T follicular helper cell (primary cell): ENCODE data around the gene UBE2Q2.

ENCODE experiments used
- DNase-seq: peaks from one replicate; pipeline ENCODE4 v3.0.0-alpha.2; 2020; ENCODE audit warnings: low read depth

UBE2Q2 gene

DNA sequence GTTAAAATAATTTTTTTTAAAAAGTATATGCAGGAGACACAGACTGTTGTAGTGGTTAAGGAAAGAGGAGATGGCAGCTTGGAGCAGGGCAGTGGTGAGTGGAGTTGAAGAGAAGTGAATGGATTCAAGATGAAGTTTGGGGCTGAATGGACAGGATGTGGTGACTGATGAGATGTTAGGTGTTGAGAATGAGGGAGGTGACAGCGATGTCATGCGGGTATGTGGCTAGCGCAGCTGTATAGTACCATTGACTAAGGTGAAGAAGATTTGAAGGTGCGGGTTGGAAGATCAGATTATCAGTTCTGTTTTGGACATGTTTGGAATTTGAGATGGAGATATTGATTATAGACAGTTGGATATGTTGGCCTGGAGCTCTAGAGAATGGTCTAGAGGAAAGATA is 80.5 kb downstream of the UBE2Q2 start:
- no peak for DNase-seq

DNA sequence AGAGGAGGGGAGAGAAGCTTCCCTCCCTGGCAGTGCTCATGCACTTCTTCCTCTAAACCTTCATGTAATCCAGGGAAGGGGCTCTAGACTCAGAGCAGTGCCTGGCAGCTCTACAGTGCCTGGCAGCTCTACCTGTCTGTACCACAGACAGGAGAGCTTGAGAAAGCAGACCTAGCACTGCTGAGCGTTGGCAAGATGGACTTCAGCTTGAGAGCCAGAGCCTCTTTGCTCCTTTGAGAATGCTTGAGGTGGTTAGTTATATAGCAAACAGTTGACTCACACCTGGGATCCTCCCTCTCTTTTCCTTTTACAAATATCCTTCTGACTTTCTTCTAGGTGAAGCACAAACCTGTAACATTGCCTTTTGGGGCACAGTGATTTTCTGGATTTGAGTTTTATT is 81.3 kb downstream of the UBE2Q2 start:
- no peak for DNase-seq

DNA sequence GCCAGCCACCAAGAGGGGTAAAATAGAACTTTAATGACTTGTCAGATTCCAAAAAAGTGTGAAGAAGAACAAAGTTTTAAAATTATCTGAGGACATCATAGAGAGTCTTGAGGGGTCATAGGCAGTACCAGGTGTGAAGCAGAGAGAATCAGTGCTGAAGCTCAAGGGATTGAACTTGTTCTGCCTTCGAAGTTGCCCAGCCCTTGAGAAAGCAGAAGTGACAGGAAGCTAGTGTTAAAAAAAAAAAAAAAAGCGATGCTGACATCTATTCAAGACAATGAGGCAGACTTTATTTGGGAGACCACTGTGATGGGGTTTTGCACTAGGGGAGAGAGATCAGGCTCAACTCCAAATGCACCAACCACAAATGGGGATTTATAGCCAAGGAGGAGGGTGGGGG is 82.2 kb downstream of the UBE2Q2 start:
- DNase-seq = no peak

DNA sequence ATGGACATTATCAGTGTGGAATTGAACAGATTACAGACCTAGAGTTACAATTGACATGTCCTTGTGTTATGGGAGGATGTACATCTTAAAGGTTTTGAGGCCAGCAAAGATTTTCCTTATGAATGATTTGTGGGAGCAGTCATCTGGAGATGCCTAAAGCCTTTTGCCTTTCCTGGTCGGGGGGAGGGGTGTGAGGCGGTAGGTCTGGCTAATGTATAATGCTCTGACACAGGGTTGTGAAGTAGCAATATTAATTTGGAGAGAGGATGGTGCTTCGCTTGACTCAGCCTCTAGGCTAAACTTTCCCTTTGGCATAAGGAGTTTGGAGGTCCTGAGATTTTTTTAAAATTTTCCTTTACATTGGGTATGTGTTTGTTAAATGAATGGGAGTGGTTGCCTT is 83.7 kb downstream of the UBE2Q2 start:
- DNase-seq = no peak

DNA sequence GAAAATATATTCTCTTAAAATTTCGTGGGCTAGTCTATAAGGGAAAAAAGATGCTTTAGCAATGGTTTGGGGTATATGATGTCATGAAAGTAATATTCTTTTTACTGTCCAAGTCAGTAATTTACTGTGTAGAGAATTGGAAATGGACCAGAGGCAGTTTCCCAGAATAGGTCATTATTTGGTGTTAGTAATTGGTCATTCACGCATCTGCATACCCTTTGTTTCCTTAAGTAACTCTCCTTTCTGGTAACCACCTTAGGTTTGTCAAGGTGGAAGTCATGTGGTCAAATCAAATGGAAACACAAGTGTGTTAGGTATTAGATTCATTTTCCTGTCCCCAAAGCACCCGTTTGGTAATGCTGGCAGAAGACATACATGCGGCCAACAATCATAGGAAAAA is 84.4 kb downstream of the UBE2Q2 start:
- no peak for DNase-seq

DNA sequence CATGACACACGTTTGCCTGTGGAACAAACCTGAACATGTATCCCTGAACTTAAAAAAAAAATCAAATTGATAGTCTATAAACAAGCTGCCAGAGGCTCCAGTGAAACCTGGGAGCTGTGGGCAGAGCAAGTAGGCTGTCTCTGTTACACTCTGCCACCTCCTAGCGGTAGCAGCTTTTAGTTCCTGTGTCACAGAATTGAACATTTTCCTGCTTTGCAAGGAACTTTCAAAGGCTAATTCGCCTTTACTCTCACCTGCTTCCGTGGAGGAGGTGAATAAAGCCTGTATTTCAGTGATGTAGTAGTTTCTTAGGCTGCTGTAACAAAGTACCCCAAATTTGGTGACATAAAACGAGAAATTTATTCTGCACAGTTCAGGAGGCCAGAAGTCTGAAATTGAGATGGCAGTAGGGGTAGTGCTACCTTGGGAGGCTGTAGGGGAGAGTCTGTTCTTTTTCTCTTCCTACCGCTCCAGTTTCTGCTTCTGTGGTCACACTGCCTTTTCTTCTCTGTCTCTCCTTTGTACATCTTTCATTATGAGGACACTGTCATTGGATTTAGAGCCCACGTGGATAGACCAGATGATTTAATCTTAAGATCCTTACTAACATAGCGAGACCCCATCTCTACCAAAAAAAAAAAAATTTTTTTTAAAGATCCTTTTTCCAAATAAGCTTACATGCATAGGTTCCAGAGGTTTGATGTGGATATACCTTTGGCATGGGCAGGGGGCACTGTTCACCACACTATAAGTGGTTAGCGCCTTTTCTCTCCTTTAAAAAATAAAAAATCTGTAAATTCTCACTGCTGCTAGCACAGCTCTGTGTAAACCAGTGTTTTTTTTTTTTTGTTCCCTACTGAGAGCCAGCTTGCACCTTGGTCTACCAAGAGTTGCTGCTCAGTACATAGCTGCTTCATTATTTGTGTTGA is 85.7 kb downstream of the UBE2Q2 start:
- no peak for DNase-seq

DNA sequence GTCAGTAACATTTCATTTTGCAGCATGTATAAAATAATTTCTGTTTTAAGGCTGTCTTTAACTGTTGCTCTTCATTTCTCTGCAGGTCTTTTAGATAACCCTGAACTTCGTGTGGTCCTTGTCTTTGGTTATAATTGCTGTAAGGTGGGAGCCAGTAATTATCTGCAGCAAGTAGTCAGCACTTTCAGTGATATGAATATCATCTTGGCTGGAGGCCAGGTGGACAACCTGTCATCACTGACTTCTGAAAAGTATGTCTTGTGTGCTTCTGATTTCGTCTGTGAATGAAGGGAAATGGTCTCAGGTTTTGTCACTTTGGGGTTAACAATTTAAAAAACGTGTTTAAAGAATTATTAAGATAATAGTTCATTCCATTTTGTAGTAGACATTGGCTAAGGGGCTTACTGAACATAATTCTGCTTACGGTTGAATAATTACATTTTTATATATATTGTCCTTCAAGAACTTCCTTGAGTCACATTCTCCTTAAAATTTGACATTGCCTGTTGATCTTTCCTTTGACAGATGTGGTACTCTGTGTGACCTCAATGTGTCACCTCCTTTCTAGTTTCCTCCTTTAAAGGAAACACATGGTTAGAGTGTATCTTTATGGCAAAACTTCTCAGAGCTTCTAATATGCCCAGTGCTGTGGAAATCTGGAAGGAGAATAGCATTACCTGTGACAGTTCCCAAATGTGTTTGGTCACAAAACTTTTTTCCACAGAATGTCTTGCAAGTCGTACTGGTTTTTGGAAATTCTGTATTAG is 86.7 kb downstream of the UBE2Q2 start:
- no peak for DNase-seq

DNA sequence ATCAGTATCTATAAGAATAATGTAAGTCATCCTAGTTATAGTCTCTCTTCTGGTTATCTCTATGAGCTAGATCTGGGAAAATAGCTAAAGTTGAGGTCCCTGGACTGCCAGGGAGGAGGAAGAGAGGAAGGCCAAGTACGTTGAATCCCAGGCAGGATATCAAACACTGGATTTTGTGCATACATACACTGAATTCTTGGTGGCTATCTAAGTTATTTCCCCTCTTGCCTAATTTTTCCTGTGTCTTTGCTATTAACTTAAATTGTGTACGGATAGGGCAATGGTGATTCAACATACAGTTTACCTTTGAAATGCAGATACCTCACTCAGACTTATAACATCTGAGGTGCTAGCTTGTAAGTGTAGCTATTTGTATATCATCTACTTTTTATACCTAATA is 87.6 kb downstream of the UBE2Q2 start:
- no peak for DNase-seq

DNA sequence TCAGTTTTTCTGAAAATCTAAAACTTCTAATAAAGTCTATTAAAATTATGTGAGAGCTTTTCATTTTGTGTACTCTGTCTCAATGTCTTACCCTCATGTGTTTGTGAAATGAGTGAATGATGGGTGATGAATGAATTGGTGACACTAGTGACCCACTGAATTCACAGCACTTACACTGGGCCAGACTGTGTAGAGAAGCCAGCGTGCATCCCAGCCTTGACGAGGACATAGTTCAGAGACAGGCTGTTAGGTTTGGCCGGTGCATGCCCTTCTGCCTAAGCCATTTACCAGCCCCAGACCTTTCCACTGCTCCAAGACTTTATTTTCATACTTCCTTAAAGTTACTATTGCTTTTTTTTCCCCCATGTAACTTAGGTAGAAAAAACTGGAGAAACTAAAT is 99.2 kb downstream of the UBE2Q2 start:
- no peak for DNase-seq

DNA sequence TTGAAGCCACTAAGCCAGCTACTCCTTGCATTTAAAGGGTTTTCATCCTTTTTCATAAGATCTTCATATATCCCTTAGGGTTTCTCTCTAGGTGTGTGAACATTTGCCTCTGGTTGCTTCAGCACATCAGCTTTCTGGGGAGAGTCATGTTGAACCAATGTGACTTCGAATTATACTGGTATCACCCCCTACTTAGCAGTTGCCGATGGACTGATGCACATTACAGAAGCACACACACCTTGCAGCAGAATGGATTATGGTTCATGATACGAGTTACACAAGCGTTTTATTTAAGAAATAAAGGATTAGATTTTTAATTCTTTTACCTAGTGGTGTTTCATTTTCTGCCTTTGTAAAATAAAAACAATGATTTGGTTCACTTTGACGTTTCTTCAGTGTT is 100.0 kb downstream of the UBE2Q2 start:
- no peak for DNase-seq

DNA sequence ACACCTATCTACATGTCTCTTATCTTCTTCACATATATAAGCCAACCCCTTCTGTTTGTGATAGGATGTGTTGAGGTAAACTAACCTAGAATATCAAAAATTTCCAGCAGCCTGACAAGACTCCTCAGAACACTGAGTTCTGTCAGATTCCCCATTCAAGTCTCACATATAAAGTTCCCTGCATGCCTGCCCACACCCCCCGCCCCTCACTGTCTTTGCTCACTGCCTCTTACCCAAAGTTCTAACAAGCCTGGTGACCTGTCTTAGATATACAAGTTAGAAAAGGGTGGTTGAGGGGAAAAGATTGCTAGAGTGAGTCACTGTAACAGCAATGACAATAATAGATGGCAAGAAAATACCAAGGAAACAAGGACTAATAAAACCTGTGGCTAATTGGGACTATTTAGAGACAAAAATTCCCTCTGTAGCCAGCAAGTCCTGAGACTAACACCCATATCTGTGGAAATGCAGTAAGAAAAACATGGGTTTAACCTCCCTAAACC is 100.5 kb downstream of the UBE2Q2 start:
- no peak for DNase-seq

DNA sequence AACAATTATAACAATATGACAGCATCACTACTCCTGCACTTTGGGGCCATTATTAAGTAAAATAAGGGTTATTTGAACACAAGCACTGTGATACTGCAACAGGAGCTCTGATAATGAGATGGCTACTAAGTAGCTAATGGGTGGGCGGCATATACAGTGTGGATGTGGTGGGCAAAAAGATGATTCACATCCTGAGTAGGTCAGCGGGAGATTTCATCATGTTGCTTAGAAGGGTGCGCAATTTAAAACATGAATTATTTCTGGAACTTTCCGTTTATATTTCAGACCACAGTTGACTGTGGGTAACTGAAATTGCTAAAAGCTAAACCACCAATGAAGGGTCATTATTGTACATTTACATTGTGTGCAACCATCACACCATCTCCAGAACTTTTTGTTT is 102.7 kb downstream of the UBE2Q2 start:
- no peak for DNase-seq

DNA sequence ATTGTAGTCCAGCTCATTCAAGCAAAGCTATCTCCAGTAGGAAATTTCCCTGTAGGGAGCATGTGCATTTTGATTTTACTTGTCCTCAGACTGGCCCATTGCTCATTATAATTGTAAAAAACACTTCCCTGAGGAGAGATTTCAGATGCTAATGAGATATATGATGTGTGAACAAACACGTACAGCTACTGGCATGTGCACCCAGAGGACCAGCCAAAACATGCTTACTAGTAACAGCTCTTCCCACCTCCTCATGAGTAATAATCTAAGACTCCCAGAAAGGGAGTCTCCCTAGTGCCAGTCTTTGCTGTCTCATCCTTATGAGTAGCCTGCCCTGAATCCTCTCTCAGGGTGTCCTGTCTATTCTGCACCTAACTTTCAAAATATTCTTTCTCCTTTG is 103.8 kb downstream of the UBE2Q2 start:
- DNase-seq = no peak

DNA sequence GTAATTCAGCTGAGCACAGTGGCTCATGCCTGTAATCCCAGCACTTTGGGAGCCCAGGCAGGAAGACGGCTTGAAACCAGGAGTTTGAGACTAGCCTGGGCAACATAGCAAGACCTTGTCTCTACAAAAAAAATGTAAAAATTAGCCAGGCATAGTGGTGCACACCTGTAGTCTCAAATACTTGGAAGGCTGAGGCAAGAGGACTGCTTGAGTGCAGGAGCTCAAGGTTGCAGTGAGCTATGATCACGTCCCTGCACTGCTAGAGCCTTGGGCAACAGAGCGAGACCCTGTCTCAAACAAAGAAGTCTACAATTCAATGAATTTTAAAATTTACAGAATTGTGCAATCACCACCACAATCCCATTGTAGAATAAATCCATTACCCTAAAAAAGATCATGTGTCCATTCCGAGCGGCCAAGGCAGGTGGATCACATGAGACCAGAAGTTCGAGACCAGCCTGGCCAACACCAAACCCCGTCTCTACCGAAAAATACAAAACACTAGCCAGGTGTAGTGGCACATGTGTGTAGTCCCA is 105.6 kb downstream of the UBE2Q2 start:
- DNase-seq = no peak
